ELF-1 (cell line): ENCODE data around the gene LBHD1.
"Not testable (repeated sequence)": the region's sequence is repeated elsewhere in the genome, so short reads cannot be mapped to it uniquely, and the experiment has no call there.

Experiments used
- DNase-seq: peaks from one replicate; pipeline ENCODE4 v3.0.0-alpha.2; 2016; ENCODE audit warnings: low read depth, low spot score

Gene LBHD1

DNA sequence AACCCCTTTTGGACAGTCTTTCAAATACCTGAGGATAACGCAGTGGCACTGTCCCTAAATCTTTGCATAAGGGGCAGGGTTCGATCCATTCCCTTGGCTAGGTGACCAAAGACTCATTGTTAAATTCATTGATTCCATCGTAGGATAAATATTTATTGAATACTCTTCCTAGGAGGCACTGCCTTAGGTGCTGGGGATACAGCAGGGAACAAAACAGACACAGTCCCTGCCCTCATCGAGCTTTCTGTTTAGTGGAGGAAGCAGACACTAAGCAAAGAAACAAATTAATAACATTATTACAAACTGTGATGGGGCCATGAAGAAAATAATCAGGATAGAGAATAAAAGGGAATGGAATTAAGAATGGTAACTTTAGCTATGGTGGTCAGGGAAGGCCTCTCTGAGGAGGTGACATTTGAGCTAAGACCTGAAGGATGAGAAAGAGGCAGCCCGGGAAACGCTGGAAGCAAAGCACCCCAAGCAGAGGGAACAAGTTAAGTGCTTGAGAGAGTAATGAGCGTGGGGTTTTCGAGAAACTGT lies 51.0 kb downstream of the LBHD1 start:
- no peak for DNase-seq

DNA sequence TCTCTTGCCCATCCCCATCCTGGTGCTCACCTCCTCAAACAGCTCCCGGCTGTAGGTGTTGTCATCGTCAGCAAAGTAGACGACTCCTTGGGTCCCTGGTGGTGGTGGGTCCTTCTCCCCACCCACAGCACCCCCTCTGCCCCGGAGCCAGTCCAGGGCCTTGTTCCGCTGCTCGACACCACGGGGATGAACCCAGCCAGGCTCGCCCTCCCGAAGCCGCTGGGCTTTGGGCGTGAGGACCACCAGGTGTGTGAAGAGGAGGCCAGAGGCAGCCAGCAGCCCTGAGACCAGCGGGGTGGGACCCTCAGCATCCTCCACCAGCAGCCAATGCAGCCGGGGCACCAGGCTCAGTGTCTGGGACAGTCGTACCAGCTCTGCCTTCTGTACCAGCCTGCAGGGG lies 55.1 kb downstream of the LBHD1 start:
- not testable (repeated sequence) for DNase-seq

DNA sequence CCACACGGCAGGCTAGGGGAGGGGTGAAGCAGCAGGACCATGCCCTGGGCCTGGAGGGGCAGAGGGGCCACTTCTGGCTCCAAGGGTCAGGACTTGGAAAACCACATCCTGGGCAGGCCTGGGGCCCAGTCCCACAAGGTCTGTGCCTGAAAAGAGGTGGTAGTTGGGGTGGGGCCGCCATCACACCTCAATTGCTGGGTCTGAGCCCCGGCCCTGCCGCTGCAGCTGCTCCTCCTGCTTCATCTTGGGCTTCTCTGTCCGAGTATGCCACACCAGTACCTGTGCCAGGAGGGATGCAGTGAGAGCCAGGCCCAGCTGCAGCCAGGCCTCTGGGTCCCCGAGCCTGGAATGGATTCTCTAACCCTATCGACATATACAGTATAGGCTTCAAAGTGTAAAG lies 56.5 kb downstream of the LBHD1 start:
- DNase-seq, result no peak

DNA sequence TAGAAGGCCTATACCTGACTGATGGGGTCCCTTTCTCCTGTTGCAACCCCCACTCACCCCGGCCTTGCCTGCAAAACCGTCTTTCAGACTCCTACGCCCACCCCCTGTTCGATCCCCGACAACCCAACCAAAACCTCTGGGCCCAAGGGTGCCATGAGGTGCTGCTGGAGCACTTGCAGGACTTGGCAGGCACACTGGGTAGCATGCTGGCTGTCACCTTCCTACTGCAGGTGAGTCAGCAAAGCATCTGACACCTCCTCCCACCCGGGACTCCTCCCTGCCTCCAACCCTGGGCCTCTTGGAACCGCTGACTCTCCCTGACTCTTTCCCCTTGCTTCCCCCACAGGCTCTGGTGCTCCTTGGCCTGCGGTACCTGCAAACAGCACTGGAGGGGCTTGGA lies 57.8 kb downstream of the LBHD1 start:
- DNase-seq, result no peak

DNA sequence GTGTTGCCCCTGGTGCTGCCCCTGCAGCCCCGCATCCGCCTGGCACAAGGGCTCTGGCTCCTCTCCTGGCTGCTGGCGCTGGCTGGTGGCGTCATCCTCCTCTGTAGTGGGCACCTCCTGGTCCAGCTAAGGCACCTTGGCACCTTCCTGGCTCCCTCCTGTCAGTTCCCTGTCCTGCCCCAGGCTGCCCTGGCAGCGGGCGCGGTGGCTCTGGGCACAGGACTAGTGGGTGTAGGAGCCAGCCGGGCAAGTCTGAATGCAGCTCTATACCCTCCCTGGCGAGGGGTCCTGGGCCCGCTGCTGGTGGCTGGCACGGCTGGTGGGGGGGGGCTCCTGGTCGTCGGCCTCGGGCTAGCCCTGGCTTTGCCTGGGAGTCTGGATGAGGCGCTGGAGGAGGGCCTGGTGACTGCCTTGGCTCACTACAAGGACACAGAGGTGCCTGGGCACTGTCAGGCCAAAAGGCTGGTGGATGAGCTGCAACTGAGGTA lies 58.7 kb downstream of the LBHD1 start:
- no peak for DNase-seq
